Hematopoietic multipotent progenitor cell treated with erythropoietin and hydrocortisone succinate and interleukin-3 and kit ligand, for 8 days (in vitro differentiated cells): ENCODE data around the gene ID2.
"Not testable (repeated sequence)": the region's sequence is repeated elsewhere in the genome, so short reads cannot be mapped to it uniquely, and the experiment has no call there.

Source experiments
- DNase-seq: peaks from one replicate; pipeline ENCODE4 v3.0.0-alpha.2; 2015

Gene ID2

GRCh38 chr2:8685697-8686358, 4.0 kb downstream of the ID2 start:
- peak; percentile 57 for DNase-seq

GRCh38 chr2:8691859-8692437, 10.1 kb downstream of the ID2 start:
- DNase-seq: no peak

DNA sequence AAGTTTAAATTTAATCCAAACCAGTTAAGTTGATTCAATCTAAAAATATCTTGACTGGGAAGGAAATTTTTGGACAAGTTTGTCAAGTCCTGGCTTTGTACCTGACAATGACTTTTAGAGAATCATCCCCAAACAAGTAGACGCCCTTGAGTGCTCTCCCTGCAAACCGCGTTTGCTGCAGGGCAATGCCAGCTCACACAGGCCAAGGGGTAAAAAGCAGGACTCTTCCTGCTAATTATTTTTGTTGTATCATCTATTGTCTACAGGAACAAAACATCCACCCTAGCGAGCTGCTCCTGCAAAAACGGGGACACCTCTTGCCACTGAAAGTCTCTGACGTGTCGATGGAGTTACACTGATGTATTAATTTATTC, 10.9 kb downstream of the ID2 start:
- DNase-seq: no peak

DNA sequence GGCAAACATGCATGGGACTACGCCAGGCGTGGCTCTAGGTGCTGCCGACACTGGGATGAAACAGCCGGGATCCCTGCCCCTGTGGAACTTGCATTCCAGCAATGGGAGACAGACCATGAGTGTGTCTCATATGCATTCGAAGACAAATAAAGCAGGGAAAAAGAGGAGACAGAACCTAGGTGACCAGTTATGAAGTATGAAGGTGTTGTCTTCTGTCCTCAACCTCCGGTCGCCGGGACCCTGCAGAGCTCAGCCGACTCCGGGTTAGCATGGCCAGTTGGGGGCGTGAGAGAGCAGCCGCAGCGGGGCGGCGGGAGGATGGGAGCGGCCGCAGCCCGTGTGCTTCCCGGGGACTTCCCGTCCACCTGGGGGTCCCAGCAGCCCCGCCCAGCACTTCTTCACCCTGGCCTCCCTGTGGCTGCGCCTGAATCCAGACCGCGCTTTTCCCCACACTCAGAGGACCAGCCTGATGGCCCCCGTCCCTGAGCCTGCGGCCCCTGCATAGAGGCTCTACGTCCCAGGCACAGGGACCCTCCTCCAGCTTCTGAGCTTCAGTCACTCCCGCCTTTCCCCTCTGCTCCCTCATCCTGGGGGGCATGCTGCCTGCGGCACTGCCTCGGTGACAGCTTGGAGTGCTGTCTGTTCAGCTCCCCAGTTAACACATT, 11.4 kb downstream of the ID2 start:
- DNase-seq: peak; percentile 43

GRCh38 chr2:8694737-8695136, 12.9 kb downstream of the ID2 start:
- no peak for DNase-seq

GRCh38 chr2:8697190-8697589, 15.3 kb downstream of the ID2 start:
- no peak for DNase-seq

- no peak for DNase-seq
Measured at GRCh38 chr2:8699839-8700238, 18.0 kb downstream of the ID2 start.

GRCh38 chr2:8701681-8702379, 20.0 kb downstream of the ID2 start:
- no peak for DNase-seq

- DNase-seq: no peak
Measured at GRCh38 chr2:8704906-8705305, 23.1 kb downstream of the ID2 start.

- no peak for DNase-seq
Measured at GRCh38 chr2:8709611-8710010, 27.8 kb downstream of the ID2 start.

- DNase-seq: no peak
Measured at GRCh38 chr2:8710951-8711350, 29.1 kb downstream of the ID2 start.

DNA sequence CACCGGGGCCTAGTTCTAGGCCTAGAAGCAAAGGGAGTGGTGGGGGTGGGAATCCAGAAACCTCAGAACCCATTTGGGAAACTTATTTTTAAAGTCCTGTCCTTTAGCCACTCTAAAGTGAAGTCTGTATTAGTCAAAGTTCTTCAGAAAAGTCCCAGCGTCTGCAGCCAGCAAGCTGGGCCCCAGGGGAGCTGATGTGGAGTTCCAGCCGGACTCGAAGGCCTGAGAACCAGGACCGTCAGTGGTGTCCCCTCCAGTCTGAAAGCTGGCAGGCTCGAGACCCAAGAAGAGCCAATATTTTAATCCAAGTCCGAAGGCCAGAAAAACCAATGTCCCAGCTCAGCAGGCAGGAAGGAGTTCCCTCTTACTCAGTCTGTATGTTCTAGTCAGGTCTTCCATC, 32.4 kb downstream of the ID2 start:
- DNase-seq: no peak

GRCh38 chr2:8714971-8715370, 33.1 kb downstream of the ID2 start:
- no peak for DNase-seq

- no peak for DNase-seq
Measured at GRCh38 chr2:8719528-8719927, 37.7 kb downstream of the ID2 start.

GRCh38 chr2:8720741-8721140, 38.9 kb downstream of the ID2 start:
- DNase-seq: no peak

DNA sequence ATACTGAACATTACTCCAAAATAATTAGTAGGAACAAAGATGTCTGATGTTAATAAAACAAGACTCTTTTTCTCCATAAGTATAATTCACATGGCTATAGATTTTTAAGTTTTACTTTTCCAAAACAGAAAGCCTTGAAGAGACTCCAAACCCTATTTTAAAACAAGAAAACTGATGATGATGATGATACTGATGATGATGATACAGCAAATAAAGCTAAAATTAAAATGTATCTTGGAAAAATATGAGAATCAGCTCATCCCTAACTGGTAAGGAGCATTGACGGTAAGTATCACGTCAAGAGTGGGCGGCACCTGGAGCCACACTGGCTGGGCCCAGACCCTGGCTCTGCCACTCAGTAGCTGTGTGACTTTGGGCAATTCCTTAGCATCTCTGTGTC, 39.6 kb downstream of the ID2 start:
- DNase-seq: no peak

- no peak for DNase-seq
Measured at GRCh38 chr2:8722986-8723385, 41.1 kb downstream of the ID2 start.

GRCh38 chr2:8725838-8726237, 44.0 kb downstream of the ID2 start:
- DNase-seq: no peak

- no peak for DNase-seq
Measured at GRCh38 chr2:8728305-8729015, 46.6 kb downstream of the ID2 start.

DNA sequence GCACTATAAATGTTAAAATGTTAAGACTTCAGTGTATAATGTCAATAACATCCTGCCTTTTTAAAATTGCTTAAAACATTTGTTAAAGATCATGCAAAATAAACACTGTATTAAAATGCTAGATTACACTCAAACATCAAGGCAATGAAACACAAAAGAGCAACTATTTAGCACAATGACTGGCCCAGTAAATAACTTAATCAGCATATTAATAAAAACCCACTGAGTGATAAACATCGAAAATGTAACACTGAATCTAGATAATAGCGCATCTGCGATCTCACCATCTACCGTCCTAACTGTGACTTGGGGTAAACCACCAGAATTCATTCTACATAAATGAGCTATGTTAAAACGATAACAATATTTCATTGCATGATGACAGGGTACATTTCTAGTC, 47.2 kb downstream of the ID2 start:
- not testable (repeated sequence) for DNase-seq

GRCh38 chr2:8729939-8730338, 48.1 kb downstream of the ID2 start:
- no peak for DNase-seq

DNA sequence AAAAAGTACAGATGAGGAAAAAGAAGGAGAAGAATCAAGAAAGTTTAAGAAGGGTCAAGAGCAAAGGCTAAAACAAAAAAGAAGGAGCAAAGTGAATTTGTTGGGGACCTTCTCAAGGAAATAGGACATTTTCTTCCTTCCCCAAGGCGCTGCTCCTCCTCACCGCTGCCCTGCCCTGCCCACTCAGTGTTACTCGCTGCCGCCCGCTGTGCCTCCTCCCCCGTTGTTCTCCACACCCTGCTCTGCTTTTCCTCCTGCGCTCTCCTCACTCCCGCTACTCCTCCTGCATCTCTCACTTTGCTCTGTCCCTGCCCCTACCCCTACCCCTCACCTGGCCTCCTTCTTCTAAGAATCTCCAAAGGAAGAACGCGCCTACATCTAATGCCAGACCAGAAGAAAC, 50.7 kb downstream of the ID2 start:
- no peak for DNase-seq
